ENCODE measurements around the gene LACTB. TPM values are rescaled to one million over a fixed set of nuclear protein-coding genes. Genes with fewer than 3 reads are reported as not detected.

The LACTB gene
- total RNA-seq, 1 donor from 2014 or later: 27.4 TPM

- Histone ChIP-seq H3K9me3 (replicated peaks) (no peaks in the 10 kb centered on the region), H3K27ac (replicated peaks) (no peak overlapping the region), H3K27me3 (ENCODE audit: low read depth) (no peaks in the 10 kb centered on the region), H3K4me1 (peaks cover 57% of the 10 kb centered on the region), H3K4me3 (no peak overlapping the region), H3K36me3 (no peaks in the 10 kb centered on the region)
- no peak for TF ChIP-seq CTCF (IDR thresholded peaks at IDR 0.05; ENCODE audit: borderline replicate concordance)
- intact Hi-C loops (cut with micrococcal nuclease): loop anchor here (5.0 kb wide), 2 partner anchors 43 to 308 kb away; no protein-coding TSS in a partner anchor
- no peak for DNase-seq
Observed at GRCh38 chr15:63090472-63090871, 31.2 kb upstream of the LACTB start.

DNA sequence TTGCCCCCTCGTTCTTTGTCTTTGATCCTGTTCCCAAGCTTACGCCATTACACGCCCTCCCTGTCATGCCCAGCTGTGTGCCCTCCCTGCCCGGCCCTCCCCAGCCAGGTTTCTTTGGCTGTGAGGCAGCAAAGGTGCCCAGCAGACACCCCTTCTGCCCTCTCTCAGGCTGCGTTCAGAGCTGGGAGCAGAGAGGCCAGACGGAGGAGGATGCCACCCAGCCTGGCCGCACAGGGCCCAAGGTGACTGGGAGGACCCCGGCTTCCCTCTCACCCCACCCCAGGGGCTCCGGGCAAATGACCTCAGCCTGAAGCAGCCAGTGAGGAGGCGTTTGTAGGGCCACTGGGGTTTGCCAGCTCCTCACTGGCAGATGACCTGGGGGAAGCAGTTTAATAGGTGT lies 30.8 kb upstream of the LACTB start:
- no peaks in the 10 kb centered on the region for H3K36me3 ChIP-seq
- no peak overlapping the region for H3K27ac ChIP-seq (replicated peaks)
- H3K9me3 ChIP-seq (replicated peaks): no peaks in the 10 kb centered on the region
- H3K4me1 ChIP-seq: peaks cover 55% of the 10 kb centered on the region
- no peak for TF ChIP-seq CTCF (IDR thresholded peaks at IDR 0.05; ENCODE audit: borderline replicate concordance)
- no peak overlapping the region for H3K4me3 ChIP-seq
- H3K27me3 ChIP-seq (ENCODE audit: low read depth): no peaks in the 10 kb centered on the region
- no peak for DNase-seq
- intact Hi-C loops (cut with micrococcal nuclease): loop anchor here (5.0 kb wide), 2 partner anchors 44 to 309 kb away; no protein-coding TSS in a partner anchor

GRCh38 chr15:63091679-63092446 lies 29.8 kb upstream of the LACTB start:
- Histone ChIP-seq H3K4me3 (no peak overlapping the region), H3K27ac (replicated peaks) (no peak overlapping the region), H3K4me1 (peaks cover 45% of the 10 kb centered on the region), H3K27me3 (ENCODE audit: low read depth) (no peaks in the 10 kb centered on the region), H3K36me3 (no peaks in the 10 kb centered on the region), H3K9me3 (replicated peaks) (no peaks in the 10 kb centered on the region)
- no peak for DNase-seq
- TF ChIP-seq CTCF (IDR thresholded peaks at IDR 0.05; ENCODE audit: borderline replicate concordance): no peak
- intact Hi-C loops (cut with micrococcal nuclease): loop anchor here (5.0 kb wide), 2 partner anchors 45 to 310 kb away; no protein-coding TSS in a partner anchor

DNA sequence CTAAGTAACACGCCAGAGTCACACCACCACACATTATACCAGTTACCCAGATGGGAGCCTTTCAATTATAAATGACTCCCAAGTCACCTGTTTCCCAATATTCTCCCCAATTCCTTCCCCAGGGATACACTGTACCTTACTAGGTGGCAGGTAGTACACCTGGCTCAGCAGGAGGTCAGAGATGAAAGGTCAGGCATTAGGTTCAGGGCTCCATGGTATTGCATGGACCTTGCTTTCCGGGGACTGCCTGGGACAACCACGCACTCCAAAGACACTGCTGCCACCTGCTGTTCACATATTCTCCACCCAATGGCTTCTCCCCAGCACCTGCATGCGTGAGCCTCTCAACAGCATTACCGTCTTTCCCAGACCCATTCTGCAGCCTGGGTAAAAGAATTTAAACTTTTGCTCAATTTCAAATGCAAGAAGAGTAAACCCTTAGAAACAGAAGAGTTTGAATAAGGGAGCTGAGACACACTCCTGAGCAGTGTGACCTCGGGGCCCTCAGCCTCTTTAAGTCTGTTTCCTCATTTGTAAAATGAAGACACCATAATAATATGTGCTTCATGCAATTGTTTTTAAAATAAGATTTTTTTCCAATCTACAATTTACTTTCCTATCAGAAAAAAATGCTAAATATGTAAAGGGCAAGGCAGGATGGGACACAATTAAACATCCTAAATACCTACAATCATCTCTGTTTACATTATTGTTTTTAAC lies 28.0 kb upstream of the LACTB start:
- Histone ChIP-seq H3K4me3 (no peak overlapping the region), H3K9me3 (replicated peaks) (no peaks in the 10 kb centered on the region), H3K27me3 (ENCODE audit: low read depth) (no peaks in the 10 kb centered on the region), H3K4me1 (peaks cover 34% of the 10 kb centered on the region), H3K27ac (replicated peaks) (peak overlapping the region; percentile 26), H3K36me3 (no peaks in the 10 kb centered on the region)
- peak; percentile 93 for TF ChIP-seq CTCF (IDR thresholded peaks at IDR 0.05; ENCODE audit: borderline replicate concordance)
- intact Hi-C loops (cut with micrococcal nuclease): loop anchor here (5.0 kb wide), 2 partner anchors 46 to 311 kb away; no protein-coding TSS in a partner anchor
- DNase-seq: peak; percentile 75

DNA sequence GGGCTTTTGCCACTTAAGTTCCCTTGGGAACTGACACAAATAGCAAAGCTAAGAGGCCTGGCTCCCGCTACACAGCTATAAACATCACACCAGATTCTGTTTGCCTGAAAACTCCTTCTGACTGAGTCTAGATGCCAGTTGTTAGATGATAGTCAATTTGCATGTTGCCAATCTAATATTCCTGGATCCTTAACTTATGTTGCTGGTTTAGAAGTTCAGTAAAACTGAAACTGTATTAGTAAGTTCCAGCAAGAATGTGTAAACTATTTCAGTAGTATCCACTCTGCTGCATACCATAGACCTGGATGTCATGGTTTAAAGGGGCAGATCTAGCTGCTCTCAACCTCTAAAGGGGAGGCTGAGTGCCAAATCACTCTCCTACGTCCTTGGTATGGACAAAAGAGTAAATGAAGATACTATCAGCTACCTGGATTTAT lies 27.1 kb upstream of the LACTB start:
- TF ChIP-seq CTCF (IDR thresholded peaks at IDR 0.05; ENCODE audit: borderline replicate concordance): no peak
- Histone ChIP-seq H3K4me1 (peaks cover 26% of the 10 kb centered on the region), H3K27me3 (ENCODE audit: low read depth) (no peaks in the 10 kb centered on the region), H3K36me3 (no peaks in the 10 kb centered on the region), H3K27ac (replicated peaks) (peak overlapping the region; percentile 26), H3K4me3 (no peak overlapping the region), H3K9me3 (replicated peaks) (no peaks in the 10 kb centered on the region)
- intact Hi-C loops (cut with micrococcal nuclease): loop anchor here (5.0 kb wide), 2 partner anchors 47 to 312 kb away; no protein-coding TSS in a partner anchor
- no peak for DNase-seq

Measured in left ventricle myocardium inferior (tissue), 1 donor.